Prostate gland (tissue), 2 donors: ENCODE results near the gene NOTCH1. TPM values are rescaled to one million over a fixed set of nuclear protein-coding genes. Genes with fewer than 3 reads are reported as not detected.

Experiments used
- DNase-seq: peaks from one replicate; pipeline ENCODE4 v3.0.0-alpha.2; 2019; ENCODE audit warnings: low spot score
- H3K27ac ChIP-seq, 2 donors: fragments of 200-600 bp; sonication (generic); 2 replicates each; pipeline ENCODE4 v1.5.1; 2017 to 2019
- H3K27me3 ChIP-seq: fragments of 200-600 bp; sonication (generic); replicated peaks from 2 replicates; pipeline ENCODE4 v1.5.1; 2019; ENCODE audit not compliant: insufficient read depth
- H3K36me3 ChIP-seq, 2 donors: fragments of 200-600 bp; sonication (generic); 1 replicate in 1 of 2; 2 replicates in 1 of 2; pipeline versions ENCODE4 v1.5.1 to v1.8.1; 2017 to 2019
- H3K4me1 ChIP-seq: fragments of 200-600 bp; sonication (generic); replicated peaks from 2 replicates; pipeline ENCODE4 v1.5.1; 2019
- H3K4me3 ChIP-seq, 2 donors: fragments of 200-600 bp; sonication (generic); 2 replicates each; pipeline ENCODE4 v1.5.1; 2017 to 2019
- H3K9me3 ChIP-seq: fragments of 200-600 bp; sonication (generic); 2 replicates; pipeline ENCODE4 v1.5.1; 2017
- POLR2A ChIP-seq: fragments of 450-650 bp; IDR thresholded peaks from one replicate; pipeline ENCODE4 v1.6.1; 2016; ENCODE audit warnings: antibody characterized with exemption, mild to moderate bottlenecking
- POLR2AphosphoS5 ChIP-seq: sonication (generic); formaldehyde crosslinking; IDR thresholded peaks from one replicate; pipeline ENCODE4 v1.6.1; 2017; ENCODE audit warnings: antibody characterized with exemption
- WGBS: methylation state at CpG from one replicate; pipeline ENCODE4 v1.1.5; 2018; 5-methylcytosine and 5-hydroxymethylcytosine counted together
- intact Hi-C: fragments of 100-400 bp; cut with DNase I; formaldehyde crosslinking; loops from one replicate; pipeline ENCODE4 v1.14.2; 2022
- total RNA-seq, 2 donors: library from RNA; depleted of rRNA; stranded (reverse); fragments of >200 nt; gene quantifications; one replicate each; pipeline ENCODE4 v1.1.0, GENCODE V29; 2016
- TF ChIP-seq, protein P1 (sequence below), 4 experiments: fragments of 200-600 bp in 2 of 4; fragments of 450-650 bp in 2 of 4; sonication (generic) in 2 of 4; IDR thresholded peaks; 1 replicate in 3 of 4; 2 replicates in 1 of 4; pipeline ENCODE4 v1.5.1; 2016 to 2019; ENCODE audit warnings: antibody characterized with exemption in 4 of 4, mild to moderate bottlenecking in 2 of 4, moderate library complexity in 2 of 4

Gene NOTCH1
- total RNA-seq, 2 donors from 2014 or later, result 38.0 to 63.3 TPM

DNA sequence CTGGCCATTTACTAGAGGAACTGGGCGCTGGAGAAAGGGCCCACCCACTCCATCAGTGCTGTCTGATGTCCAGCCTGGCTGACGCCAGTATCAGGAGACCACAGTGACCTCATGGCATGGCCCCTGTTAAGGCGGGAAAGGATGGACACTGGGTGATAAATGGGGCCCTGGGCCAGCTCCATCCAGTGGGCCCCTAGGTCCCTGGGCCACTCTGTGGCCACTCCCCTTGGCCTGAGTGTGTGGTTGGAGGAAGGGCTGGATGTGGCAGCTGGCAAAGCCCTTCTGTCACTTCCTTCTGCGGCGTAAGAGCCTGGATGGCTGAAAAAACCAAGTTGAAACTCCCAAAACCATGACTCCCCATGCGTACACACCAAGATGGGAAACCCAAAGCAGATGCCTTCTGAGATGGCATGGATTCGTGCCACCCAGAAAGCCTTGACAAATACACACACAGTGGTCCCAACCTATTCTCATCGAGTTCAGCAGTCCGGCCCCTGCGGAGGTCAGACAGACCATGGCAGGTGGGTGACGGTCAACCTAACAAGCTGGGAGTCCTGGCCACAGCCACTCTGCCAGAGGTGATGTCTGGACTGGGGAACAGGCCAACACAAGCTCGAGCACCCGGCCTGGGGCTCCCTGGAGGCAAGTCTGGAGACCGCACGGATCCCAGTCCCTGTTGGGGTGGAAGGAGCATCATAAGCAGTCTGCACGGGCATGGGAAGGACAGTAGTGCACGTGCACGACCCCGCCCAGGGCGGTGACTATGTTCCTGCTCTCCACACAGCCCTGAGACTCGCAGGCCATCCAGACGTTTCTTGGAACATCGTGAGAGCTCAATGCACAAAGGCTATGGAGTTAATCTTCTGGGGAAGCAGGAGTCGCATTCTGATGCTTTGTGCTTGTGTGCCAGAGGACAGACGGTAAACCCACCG, 45.2 kb upstream of the NOTCH1 start:
- TF ChIP-seq, protein P1, sequence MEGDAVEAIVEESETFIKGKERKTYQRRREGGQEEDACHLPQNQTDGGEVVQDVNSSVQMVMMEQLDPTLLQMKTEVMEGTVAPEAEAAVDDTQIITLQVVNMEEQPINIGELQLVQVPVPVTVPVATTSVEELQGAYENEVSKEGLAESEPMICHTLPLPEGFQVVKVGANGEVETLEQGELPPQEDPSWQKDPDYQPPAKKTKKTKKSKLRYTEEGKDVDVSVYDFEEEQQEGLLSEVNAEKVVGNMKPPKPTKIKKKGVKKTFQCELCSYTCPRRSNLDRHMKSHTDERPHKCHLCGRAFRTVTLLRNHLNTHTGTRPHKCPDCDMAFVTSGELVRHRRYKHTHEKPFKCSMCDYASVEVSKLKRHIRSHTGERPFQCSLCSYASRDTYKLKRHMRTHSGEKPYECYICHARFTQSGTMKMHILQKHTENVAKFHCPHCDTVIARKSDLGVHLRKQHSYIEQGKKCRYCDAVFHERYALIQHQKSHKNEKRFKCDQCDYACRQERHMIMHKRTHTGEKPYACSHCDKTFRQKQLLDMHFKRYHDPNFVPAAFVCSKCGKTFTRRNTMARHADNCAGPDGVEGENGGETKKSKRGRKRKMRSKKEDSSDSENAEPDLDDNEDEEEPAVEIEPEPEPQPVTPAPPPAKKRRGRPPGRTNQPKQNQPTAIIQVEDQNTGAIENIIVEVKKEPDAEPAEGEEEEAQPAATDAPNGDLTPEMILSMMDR (IDR thresholded peaks at IDR 0.05), result no peak
- no peak for TF ChIP-seq POLR2AphosphoS5
- TF ChIP-seq POLR2A, result no peak
- Histone ChIP-seq H3K36me3 (no peaks in the 10 kb centered on the region), H3K9me3 (no peaks in the 10 kb centered on the region), H3K27me3 (no peaks in the 10 kb centered on the region), H3K27ac (no peak overlapping the region), H3K4me3 (no peak overlapping the region), H3K4me1 (no peaks in the 10 kb centered on the region)
- intact Hi-C loops, result no loop called here
- no peak for DNase-seq
- 93% methylated on average over 26 of the region's 26 CpGs for WGBS

DNA sequence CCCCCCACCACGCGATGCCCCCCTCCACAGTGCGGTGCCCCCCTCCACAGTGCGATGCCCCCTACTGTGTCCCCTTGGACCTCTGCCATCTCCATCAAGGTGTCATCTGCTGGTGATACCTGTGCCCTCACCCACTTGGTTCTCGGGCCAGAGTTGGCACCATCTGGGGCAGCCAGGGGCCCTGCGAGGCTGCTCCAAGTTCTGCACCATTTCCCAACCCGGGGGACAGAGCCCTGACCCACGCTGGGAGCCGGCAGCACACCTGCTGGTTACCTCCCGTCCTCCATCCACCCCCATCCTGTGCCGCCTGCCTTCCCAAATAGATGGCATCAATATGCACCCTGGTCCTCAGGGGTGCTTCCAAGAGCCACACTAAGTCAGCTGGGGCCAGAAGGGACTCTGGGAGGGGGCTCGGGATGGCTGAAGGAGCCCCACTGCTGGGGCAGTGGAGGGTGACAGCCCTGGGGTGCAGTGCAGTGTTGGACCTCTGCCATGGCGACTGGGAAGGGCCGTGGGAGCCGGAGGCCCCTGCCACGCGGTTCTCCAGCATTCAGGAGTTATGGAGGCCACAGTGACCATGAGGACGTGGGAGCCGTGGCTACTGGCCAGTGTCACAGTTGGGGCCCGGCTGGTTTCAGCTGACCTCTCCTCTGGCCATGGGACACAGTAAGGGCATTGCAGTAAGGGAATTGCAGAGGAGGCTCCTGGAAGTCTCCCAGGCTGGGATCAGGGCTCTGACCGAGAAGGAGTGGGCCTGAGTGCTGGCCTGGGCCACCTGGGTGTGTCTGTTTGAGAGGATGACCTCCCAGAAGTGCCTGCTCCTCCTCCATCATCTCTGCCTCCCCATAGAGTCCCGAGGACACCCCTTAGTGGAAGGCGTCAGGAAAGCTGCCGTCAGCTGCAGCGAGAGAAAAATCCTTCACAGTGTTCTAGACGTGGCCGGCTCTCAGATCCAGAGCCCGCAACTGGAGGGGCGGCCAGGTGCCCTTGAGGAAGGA, 44.2 kb upstream of the NOTCH1 start:
- TF ChIP-seq, protein P1 (IDR thresholded peaks at IDR 0.05), result no peak
- TF ChIP-seq POLR2A (no peak), POLR2AphosphoS5 (no peak)
- no peak for DNase-seq
- no peaks in the 10 kb centered on the region for H3K36me3 ChIP-seq
- WGBS, result 77% methylated on average over 29 of the region's 29 CpGs
- intact Hi-C loops, result no loop called here
- no peak overlapping the region for H3K4me3 ChIP-seq
- H3K27ac ChIP-seq, result no peak overlapping the region
- no peaks in the 10 kb centered on the region for H3K4me1 ChIP-seq
- H3K27me3 ChIP-seq, result no peaks in the 10 kb centered on the region
- no peaks in the 10 kb centered on the region for H3K9me3 ChIP-seq

DNA sequence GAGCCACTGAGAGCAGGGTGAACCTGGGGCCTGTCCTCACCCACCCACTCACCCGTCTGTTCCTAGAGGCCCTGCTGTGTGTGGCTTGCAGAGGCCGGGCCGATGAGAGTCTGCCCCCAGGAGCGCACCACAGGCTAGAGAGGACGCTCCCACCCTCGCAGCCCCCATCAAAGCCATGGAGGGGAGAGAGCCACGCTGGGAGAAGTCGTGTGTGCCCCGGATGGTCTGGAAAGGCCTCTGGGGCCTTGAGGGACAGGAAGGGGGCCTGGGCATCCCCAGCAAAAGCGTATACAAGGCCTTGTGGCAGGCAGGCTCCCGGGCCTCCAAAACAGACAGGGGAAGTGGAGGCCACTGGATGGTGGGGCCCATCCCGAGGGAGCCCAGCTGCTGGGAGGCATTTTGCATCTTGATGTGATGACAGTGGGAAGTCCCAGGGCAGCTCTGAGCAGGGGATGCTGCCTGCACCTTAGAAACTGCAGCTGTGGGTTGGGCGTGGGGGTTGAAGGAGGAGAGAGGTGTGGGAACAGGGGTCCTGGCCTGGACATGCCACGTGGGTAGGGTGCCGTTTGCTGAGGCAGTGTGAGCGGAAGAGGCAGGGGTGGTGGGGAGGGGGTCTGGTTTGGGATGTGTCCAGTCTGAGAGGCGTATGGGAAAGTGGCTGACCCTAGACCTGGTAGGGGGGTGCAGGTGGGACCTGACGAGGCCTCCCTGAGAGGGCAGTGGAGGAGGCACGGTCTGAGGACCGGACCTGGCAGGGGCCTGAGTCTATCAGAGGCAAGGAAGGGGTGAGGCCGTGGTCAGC, 43.0 kb upstream of the NOTCH1 start:
- Histone ChIP-seq H3K27ac (no peak overlapping the region), H3K36me3 (no peaks in the 10 kb centered on the region), H3K4me3 (no peak overlapping the region), H3K9me3 (no peaks in the 10 kb centered on the region), H3K4me1 (no peaks in the 10 kb centered on the region), H3K27me3 (no peaks in the 10 kb centered on the region)
- DNase-seq, result no peak
- WGBS, result 79% methylated on average over 21 of the region's 21 CpGs
- intact Hi-C loops, result no loop called here
- TF ChIP-seq POLR2A (no peak), POLR2AphosphoS5 (no peak)
- TF ChIP-seq, protein P1 (IDR thresholded peaks at IDR 0.05), result no peak

DNA sequence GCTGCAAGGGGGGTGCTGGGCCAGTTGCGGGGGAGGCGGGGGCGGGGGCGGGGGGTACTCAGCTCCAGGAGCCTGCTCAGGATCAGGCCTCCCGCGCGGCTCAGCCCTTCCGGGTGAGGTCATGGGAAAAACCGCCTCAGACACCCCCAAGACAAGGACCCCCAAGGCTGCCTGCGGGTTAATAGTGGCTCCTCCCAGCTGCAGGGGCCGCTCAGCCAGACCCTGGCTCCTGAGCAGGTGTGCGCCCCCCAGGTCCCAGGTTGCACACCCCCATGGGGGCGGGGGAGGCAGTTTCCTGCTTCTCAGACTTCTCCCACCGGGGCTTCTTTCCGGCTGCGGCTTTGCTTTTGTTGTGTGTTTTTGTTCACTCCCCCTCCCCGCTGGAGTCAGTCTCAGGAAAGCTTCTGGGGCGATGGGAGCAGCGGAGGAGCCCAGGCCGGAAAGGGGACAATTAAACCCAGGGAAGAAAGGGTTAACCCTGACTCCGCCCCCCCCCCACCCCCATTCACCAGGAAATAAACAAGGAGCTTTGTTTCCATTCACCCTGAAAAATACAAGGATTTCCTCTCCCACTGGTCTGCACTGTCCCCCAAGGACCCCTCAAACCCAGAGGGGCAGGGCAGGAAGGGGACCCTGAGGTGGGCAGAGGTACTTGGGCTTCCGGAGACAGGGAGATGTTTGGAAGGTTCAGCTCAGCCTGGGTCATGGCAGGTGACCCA, 42.3 kb upstream of the NOTCH1 start:
- WGBS, result 35% methylated on average over 18 of the region's 22 CpGs
- Histone ChIP-seq H3K27ac (no peak overlapping the region), H3K27me3 (no peaks in the 10 kb centered on the region), H3K9me3 (no peaks in the 10 kb centered on the region), H3K4me3 (no peak overlapping the region), H3K36me3 (no peaks in the 10 kb centered on the region), H3K4me1 (no peaks in the 10 kb centered on the region)
- intact Hi-C loops, result no loop called here
- TF ChIP-seq POLR2A, result no peak
- no peak for TF ChIP-seq POLR2AphosphoS5
- TF ChIP-seq, protein P1 (IDR thresholded peaks at IDR 0.05), result no peak
- DNase-seq, result no peak
